ENCODE results near the gene SLC35B2. TPM values are rescaled to one million over a fixed set of nuclear protein-coding genes. Genes with fewer than 3 reads are reported as not detected.

SLC35B2 gene
- total RNA-seq, 3 donors from 2014 or later = 24.9 to 38.0 (median 31.6) TPM

- Histone ChIP-seq H3K4me3 (no peak overlapping the region), H3K4me1 (ENCODE audit: low read depth) (peaks cover 20% of the 10 kb centered on the region), H3K36me3 (ENCODE audit: low read depth) (no peaks in the 10 kb centered on the region), H3K9me3 (no peaks in the 10 kb centered on the region)
- ATAC-seq (no peak), DNase-seq (no peak)
- TF ChIP-seq CTCF (IDR thresholded peaks at IDR 0.05) = no peak
- intact Hi-C loops (cut with DNase I, micrococcal nuclease) = no loop called here
These were observed 5.4 kb upstream of the SLC35B2 start for GRCh38 chr6:44262467-44263353.

GRCh38 chr6:44261581-44261980 is 4.3 kb upstream of the SLC35B2 start:
- ATAC-seq (no peak), DNase-seq (no peak)
- intact Hi-C loops (cut with DNase I, micrococcal nuclease) = no loop called here
- H3K4me3 ChIP-seq = no peak overlapping the region
- no peaks in the 10 kb centered on the region for H3K36me3 ChIP-seq (ENCODE audit: low read depth)
- H3K9me3 ChIP-seq = no peaks in the 10 kb centered on the region
- peaks cover 24% of the 10 kb centered on the region for H3K4me1 ChIP-seq (ENCODE audit: low read depth)
- no peak for TF ChIP-seq CTCF (IDR thresholded peaks at IDR 0.05)

DNA sequence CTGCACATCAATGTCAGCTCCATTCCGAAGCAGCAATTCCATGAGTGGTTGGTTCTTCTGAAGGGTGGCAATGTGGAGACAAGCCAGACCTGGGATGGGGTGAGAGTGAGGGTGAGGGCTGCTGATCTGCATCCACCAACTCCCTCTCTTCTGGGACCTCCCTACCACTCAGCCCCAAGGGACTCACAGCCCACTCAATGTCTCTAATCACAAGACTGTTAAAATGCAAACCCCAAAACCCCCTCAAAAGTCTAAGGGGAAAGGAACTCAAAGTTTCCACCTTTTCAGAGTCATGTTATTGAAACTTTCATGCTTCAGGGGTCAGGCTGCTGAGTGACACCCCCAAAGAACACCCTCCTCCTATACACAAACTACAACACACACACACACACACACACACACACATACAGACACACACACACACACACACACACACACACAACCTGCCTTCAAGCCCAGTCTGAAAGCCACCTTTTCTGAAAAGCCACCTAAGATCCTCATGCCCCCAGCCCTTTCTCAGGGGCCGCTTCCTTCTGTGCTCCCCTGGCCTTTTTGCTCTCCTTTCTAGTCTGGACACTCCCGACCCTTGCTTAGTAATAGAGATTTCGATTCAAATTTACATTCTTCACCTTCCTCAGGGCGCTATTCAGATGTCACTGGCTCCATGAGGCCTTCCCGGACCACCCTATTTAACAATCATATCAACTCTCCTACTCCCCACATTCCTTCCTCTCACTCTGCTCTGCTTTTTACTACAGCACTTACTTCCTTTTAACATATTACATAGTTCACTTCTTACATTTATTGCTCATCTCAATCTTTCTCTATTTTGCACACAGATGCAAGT is 3.3 kb upstream of the SLC35B2 start:
- no peak for DNase-seq
- intact Hi-C loops (cut with DNase I, micrococcal nuclease) = no loop called here
- Histone ChIP-seq H3K36me3 (ENCODE audit: low read depth) (no peaks in the 10 kb centered on the region), H3K9me3 (no peaks in the 10 kb centered on the region), H3K4me3 (no peak overlapping the region), H3K4me1 (ENCODE audit: low read depth) (peaks cover 33% of the 10 kb centered on the region)
- no peak for TF ChIP-seq CTCF (IDR thresholded peaks at IDR 0.05)
- no peak for ATAC-seq

DNA sequence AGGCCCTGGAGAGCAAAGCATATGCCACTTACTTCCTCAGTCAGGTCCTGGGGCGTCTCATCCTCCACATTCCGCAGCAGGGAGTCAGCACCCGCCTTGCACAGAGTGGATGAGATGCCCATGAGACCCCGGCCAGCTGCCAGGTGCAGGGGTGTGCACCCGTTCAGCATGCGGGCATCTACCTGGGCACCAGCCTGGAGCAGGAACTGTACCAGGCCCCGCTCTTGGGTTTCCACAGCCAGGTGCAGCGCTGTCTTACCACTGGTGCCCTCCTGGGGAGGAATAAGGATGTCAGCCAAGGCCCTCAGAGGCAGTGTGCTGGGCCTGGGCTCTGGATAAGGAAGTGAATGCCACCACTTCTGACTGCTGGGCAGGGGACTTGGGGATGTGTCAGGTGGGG is 2.7 kb upstream of the SLC35B2 start:
- H3K36me3 ChIP-seq (ENCODE audit: low read depth) = no peaks in the 10 kb centered on the region
- intact Hi-C loops (cut with DNase I, micrococcal nuclease) = no loop called here
- H3K4me1 ChIP-seq (ENCODE audit: low read depth) = peaks cover 33% of the 10 kb centered on the region
- DNase-seq = no peak
- H3K4me3 ChIP-seq = no peak overlapping the region
- no peaks in the 10 kb centered on the region for H3K9me3 ChIP-seq
- no peak for TF ChIP-seq CTCF (IDR thresholded peaks at IDR 0.05)
- ATAC-seq = no peak

GRCh38 chr6:44258921-44259320 is 1.6 kb upstream of the SLC35B2 start:
- H3K4me3 ChIP-seq = no peak overlapping the region
- intact Hi-C loops (cut with DNase I, micrococcal nuclease) = no loop called here
- H3K36me3 ChIP-seq (ENCODE audit: low read depth) = peaks cover 4% of the 10 kb centered on the region
- DNase-seq (no peak), ATAC-seq (no peak)
- no peak for TF ChIP-seq CTCF (IDR thresholded peaks at IDR 0.05)
- peaks cover 27% of the 10 kb centered on the region for H3K4me1 ChIP-seq (ENCODE audit: low read depth)
- no peaks in the 10 kb centered on the region for H3K9me3 ChIP-seq

All from mucosa of descending colon (tissue), 3 donors.